B cell (primary cell): ENCODE results near the gene ATP6V1C2. TPM values are rescaled to one million over a fixed set of nuclear protein-coding genes. Genes with fewer than 3 reads are reported as not detected.

Experiments used
- ATAC-seq: fragments of 200-7000 bp; cut with Tn5 transposase; one replicate; pipeline ENCODE4 v1.10.0; 2021; ENCODE audit warnings: low read depth, mild to moderate bottlenecking, moderate number of reproducible peaks, moderate library complexity
- CTCF ChIA-PET: fragments of 350-600 bp; sonication (Branson Sonifier 250); formaldehyde crosslinking; loops from one replicate; lab custom pipeline; 2021; ENCODE audit warnings: antibody characterized with exemption, inconsistent platforms; lab: Charles Lee
- POLR2A ChIA-PET: fragments of 350-600 bp; sonication (Branson Sonifier 250); formaldehyde crosslinking; loops from one replicate; lab custom pipeline; 2021; ENCODE audit warnings: antibody characterized with exemption; lab: Charles Lee
- DNase-seq: peaks from one replicate; pipeline ENCODE4 v3.0.0; 2013
- H2AFZ ChIP-seq: 2 replicates; pipeline ENCODE4 v1.6.1; 2012; ENCODE audit warnings: mild to moderate bottlenecking, low read depth, low read length; ENCODE audit not compliant: insufficient read depth, poor library complexity, severe bottlenecking
- H3K27ac ChIP-seq, 2 donors: 1 replicate in 1 of 2; 2 replicates in 1 of 2; pipeline ENCODE4 v1.5.1; 2012 to 2013; ENCODE audit warnings: low read length in 2 of 2, mild to moderate bottlenecking in 2 of 2, moderate library complexity in 1 of 2
- H3K27me3 ChIP-seq, 4 experiments: fragments of 200-600 bp in 1 of 4; sonication (generic) in 1 of 4; replicated peaks in 1 of 4; 1 replicate in 2 of 4; 2 replicates in 2 of 4; pipeline versions ENCODE4 v1.6.1 to v1.7.0; 2013 to 2016; ENCODE audit warnings: low read length in 3 of 4, mild to moderate bottlenecking in 2 of 4, mixed read lengths in 1 of 4, moderate library complexity in 1 of 4; ENCODE audit not compliant: insufficient read depth in 4 of 4, control insufficient read depth in 3 of 4; ENCODE audit errors: control extremely low read depth in 1 of 4
- H3K36me3 ChIP-seq, 2 experiments: replicated peaks in 1 of 2; 1 replicate in 1 of 2; 2 replicates in 1 of 2; pipeline versions ENCODE4 v1.6.1 to v1.7.1; 2013; ENCODE audit warnings: low read length in 1 of 2; ENCODE audit not compliant: insufficient read depth in 2 of 2, control insufficient read depth in 1 of 2; ENCODE audit errors: control extremely low read depth in 1 of 2, extremely low read depth in 1 of 2
- H3K4me1 ChIP-seq, 2 donors: fragments of 200-600 bp in 1 of 2; sonication (generic) in 1 of 2; 1 replicate in 1 of 2; 2 replicates in 1 of 2; pipeline versions ENCODE4 v1.5.1 to v1.6.1; 2013 to 2017; ENCODE audit warnings: low read length in 2 of 2; ENCODE audit not compliant: control insufficient read depth in 2 of 2, insufficient read depth in 2 of 2
- H3K4me2 ChIP-seq: replicated peaks from 2 replicates; pipeline ENCODE3; 2012; ENCODE audit warnings: mild to moderate bottlenecking, low read depth, low read length; ENCODE audit not compliant: poor library complexity, severe bottlenecking
- H3K4me3 ChIP-seq, 5 experiments: fragments of 200-600 bp in 1 of 5; sonication (generic) in 1 of 5; 1 replicate in 3 of 5; 2 replicates in 2 of 5; pipeline versions ENCODE4 v1.5.1 to v1.7.0; 2011 to 2016; ENCODE audit warnings: low read length in 4 of 5, mild to moderate bottlenecking in 4 of 5, low read depth in 2 of 5, control low read depth in 1 of 5, moderate library complexity in 1 of 5; ENCODE audit not compliant: insufficient read depth in 1 of 5; ENCODE audit errors: control extremely low read depth in 1 of 5, extremely low read depth in 1 of 5
- H3K79me2 ChIP-seq: fragments of 200-600 bp; sonication (generic); one replicate; pipeline ENCODE4 v1.6.0; 2016; ENCODE audit warnings: low read length; ENCODE audit not compliant: control insufficient read depth, insufficient read depth
- H3K9ac ChIP-seq: fragments of 200-600 bp; sonication (generic); 2 replicates; pipeline ENCODE4 v1.6.1; 2017; ENCODE audit warnings: mild to moderate bottlenecking, low read length, moderate library complexity
- H3K9me3 ChIP-seq, 3 donors: one replicate each; pipeline versions ENCODE4 v1.6.1 to v1.7.1; 2013; ENCODE audit warnings: low read length in 2 of 3; ENCODE audit not compliant: control insufficient read depth in 2 of 3, insufficient read depth in 1 of 3; ENCODE audit errors: control extremely low read depth in 1 of 3
- H4K20me1 ChIP-seq: 2 replicates; pipeline ENCODE4 v1.6.0; 2012; ENCODE audit warnings: mild to moderate bottlenecking, low read length; ENCODE audit not compliant: insufficient read depth, control insufficient read depth, poor library complexity, severe bottlenecking
- H3K27ac Mint-ChIP-seq: one replicate; pipeline ENCODE4 v1.8.0; 2021; ENCODE audit warnings: mixed read lengths
- H3K27me3 Mint-ChIP-seq: one replicate; pipeline ENCODE4 v1.8.0; 2021; ENCODE audit warnings: mixed read lengths
- H3K4me1 Mint-ChIP-seq: one replicate; pipeline ENCODE4 v1.8.0; 2021; ENCODE audit warnings: mixed read lengths
- H3K4me3 Mint-ChIP-seq: one replicate; pipeline ENCODE4 v1.8.0; 2021; ENCODE audit warnings: mixed read lengths
- H3K9me3 Mint-ChIP-seq: one replicate; pipeline ENCODE4 v1.8.0; 2022; ENCODE audit warnings: mixed read lengths; ENCODE audit not compliant: insufficient read depth
- CTCF ChIP-seq: fragments of 200-600 bp; IDR thresholded peaks from one replicate; pipeline ENCODE4 v1.8.0; 2022; ENCODE audit warnings: antibody characterized with exemption, mild to moderate bottlenecking
- EZH2 ChIP-seq: IDR thresholded peaks from 2 replicates; pipeline ENCODE4 v1.6.1; 2012; ENCODE audit warnings: borderline replicate concordance, low read depth, mild to moderate bottlenecking, moderate library complexity, low read length; ENCODE audit not compliant: insufficient read depth, poor library complexity, severe bottlenecking
- WGBS: methylation state at CpG from one replicate; pipeline ENCODE4 v1.1.5; 2013; ENCODE audit warnings: missing lambda C conversion rate; ENCODE audit not compliant: insufficient coverage; 5-methylcytosine and 5-hydroxymethylcytosine counted together
- intact Hi-C: fragments of 100-400 bp; cut with micrococcal nuclease; formaldehyde crosslinking; loops from one replicate; pipeline ENCODE4 v1.10.0; 2022
- polyA plus RNA-seq: library from polyadenylated mRNA; depleted of rRNA; stranded (reverse); fragments of >200 nt; gene quantifications from 2 replicates; pipeline ENCODE4 v1.2.3, GENCODE V29; 2012
- total RNA-seq, 2 donors: library from RNA; stranded (reverse); fragments of 120-200 nt in 1 of 2; gene quantifications; 1 replicate in 1 of 2; 2 replicates in 1 of 2; pipeline versions ENCODE4 v1.2.3 to v1.2.4, GENCODE V29; 2013 to 2022

ATP6V1C2 gene
- total and polyA plus RNA-seq, 2 donors (not counting 1 experiment from before 2014, with no cell fraction given), result 0.54 to 4.4 TPM

- no peaks in the 10 kb centered on the region for H3K27me3 Mint-ChIP-seq
- POLR2A ChIA-PET, result no interaction called here
- no peaks in the 10 kb centered on the region for H3K9me3 Mint-ChIP-seq
Observed at GRCh38 chr2:10810202-10811161, 89.1 kb downstream of the ATP6V1C2 start.

More at GRCh38 chr2:10810202-10811161, 89.1 kb downstream of the ATP6V1C2 start:
- intact Hi-C loops, result loop anchor here (2.0 to 10.0 kb wide), 5 partner anchors 537 to 1907 kb away; partner anchors contain the start of genes CPSF3, E2F6, ITGB1BP1 and TRIB2
- H3K9ac ChIP-seq, result peak overlapping the region; percentile 93
- peak overlapping the region; percentile 92 for H3K4me3 Mint-ChIP-seq
- CTCF ChIA-PET, result no interaction called here
- peaks cover 51% of the 10 kb centered on the region for H3K4me1 Mint-ChIP-seq
- peaks cover 0 to 3% (median 0%) of the 10 kb centered on the region in 3 donors for H3K9me3 ChIP-seq
- TF ChIP-seq CTCF (no peak), EZH2 (no peak)
- H3K4me2 ChIP-seq, result peak overlapping the region; percentile 90
- peaks cover 68% of the 10 kb centered on the region for H3K79me2 ChIP-seq
- H3K27me3 ChIP-seq, result no peaks in the 10 kb centered on the region
- peak overlapping the region; percentile 71 to 80 for H3K27ac ChIP-seq
- H4K20me1 ChIP-seq, result peaks cover 26% of the 10 kb centered on the region
- no peak overlapping the region for H2AFZ ChIP-seq
- peaks cover 3 to 11% of the 10 kb centered on the region in 2 experiments for H3K36me3 ChIP-seq
- peaks cover 36 to 44% of the 10 kb centered on the region in 2 donors for H3K4me1 ChIP-seq
- peak; percentile 21 for ATAC-seq
- peak overlapping the region in 3 of 5 experiments; percentile 72 to 97 (median 82) for H3K4me3 ChIP-seq
- H3K27ac Mint-ChIP-seq, result peak overlapping the region; percentile 93
- peak; percentile 73 for DNase-seq
- 20% methylated on average over 1 of the region's 8 CpGs for WGBS
